A549 treated with AZD2906 at 1 μM for 4 hours (cell line): ENCODE results near the gene NPIPA1. TPM values are rescaled to one million over a fixed set of nuclear protein-coding genes. Genes with fewer than 3 reads are reported as not detected.

ENCODE experiments used
- total RNA-seq: library from RNA; stranded (reverse); fragments of 200-300 nt; extraction: Qiagen RNA extraction; gene quantifications from 5 replicates; pipeline ENCODE4 v1.2.3, GENCODE V29; 2022

The NPIPA1 gene
- 30.8 to 48.5 TPM (median 43.2 TPM) in 5 replicates for total RNA-seq

DNA sequence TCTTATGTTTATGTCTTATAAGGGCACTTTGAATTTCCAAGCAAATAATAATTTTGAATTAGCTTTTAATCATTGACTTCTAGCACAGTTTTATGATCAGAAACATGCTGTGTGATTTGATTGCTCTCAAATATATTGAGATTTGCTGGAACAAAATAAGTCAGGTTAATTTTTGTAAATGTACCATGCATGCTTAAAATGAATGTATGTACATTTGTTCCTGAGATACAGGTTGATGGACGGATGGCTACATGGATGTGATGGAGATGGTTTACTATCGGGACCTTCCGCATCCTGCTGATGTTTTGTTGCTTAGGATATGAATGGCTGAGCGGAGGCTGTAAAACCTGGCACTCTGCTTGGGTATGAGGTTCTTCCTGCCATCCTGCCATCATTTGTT is at the start of gene NPIPA1:
Gene NPIPA1 (plus strand): TSS at position 301 of the 400 bp plus-strand sequence. CDS start 0 bp downstream, at position 301.

DNA sequence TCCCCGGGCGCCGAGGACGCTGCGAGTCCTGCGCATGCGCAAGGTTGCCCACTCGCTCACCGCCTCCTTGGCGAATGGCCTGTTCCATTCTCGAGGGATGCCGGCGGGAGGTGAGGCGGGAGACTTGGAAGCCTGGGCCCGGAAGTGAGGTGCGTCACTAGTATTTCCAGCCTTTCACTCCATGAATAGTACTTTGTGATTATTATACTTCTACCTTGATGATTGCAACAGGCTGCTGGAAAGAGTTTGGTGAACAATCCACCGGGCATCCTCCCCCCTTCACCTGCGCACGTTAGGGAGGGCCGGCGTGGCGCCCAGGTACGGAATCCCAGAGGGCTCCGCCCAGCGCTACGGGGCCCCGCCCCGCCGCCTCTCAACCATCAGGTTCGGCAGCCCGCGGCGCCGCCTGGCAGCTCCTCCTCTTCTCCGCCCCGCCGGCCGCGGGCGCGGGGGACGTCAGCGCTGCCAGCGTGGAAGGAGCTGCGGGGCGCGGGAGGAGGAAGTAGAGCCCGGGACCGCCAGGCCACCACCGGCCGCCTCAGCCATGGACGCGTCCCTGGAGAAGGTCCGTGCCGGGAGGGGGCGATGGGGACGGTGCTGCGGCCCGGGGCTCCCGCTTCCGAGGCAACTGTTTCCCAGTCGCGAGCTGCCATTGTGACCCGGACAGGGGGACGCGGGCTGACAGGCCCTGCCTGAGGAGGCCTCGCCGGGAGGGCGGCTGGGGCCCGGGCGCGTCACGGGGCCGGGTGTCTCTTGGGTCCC is 37.6 kb downstream of the NPIPA1 start, which contains the start of gene PDXDC1:
Gene PDXDC1 (plus strand): TSS at position 371 of the 762 bp plus-strand sequence. CDS start 174 bp downstream, at position 545.

Other genes starting within 250 kb of the NPIPA1 start
- gene PLA2G10, start 243.1 kb upstream of the NPIPA1 start, total RNA-seq, result 0.33 to 0.63 TPM (median 0.48 TPM) in 5 replicates
- 0.37 to 2.0 TPM (median 1.1 TPM) in 5 replicates for gene NPIPA3, start 234.0 kb upstream of the NPIPA1 start, total RNA-seq
- 0.80 to 1.8 TPM (median 1.1 TPM) in 5 replicates for gene NPIPA2, start 194.9 kb upstream of the NPIPA1 start, total RNA-seq
- gene NOMO1, start 103.7 kb upstream of the NPIPA1 start, total RNA-seq, result 89.6 to 98.8 TPM (median 91.8 TPM) in 5 replicates
- gene PDXDC1, start 37.6 kb downstream of the NPIPA1 start, total RNA-seq, result 60.4 to 68.5 TPM (median 66.2 TPM) in 5 replicates
- gene NTAN1, start 118.6 kb downstream of the NPIPA1 start, total RNA-seq, result 45.5 to 51.8 TPM (median 47.3 TPM) in 5 replicates
- 34.5 to 42.5 TPM (median 37.3 TPM) in 5 replicates for gene RRN3, start 156.8 kb downstream of the NPIPA1 start, total RNA-seq